GM12865 (cell line): ENCODE data around the gene TRAPPC12.

Experiments used
- DNase-seq: peaks from one replicate; pipeline ENCODE4 v3.0.0; 2010; ENCODE audit warnings: low read depth
- H3K4me3 ChIP-seq: 2 replicates; pipeline ENCODE4 v1.5.1; 2011; ENCODE audit warnings: mild to moderate bottlenecking, low read depth, low read length, control low read depth
- TF ChIP-seq, protein P1 (sequence below): IDR thresholded peaks from 2 replicates; pipeline ENCODE4 v1.5.1; 2011; ENCODE audit warnings: low read length, control low read depth, low read depth, inconsistent platforms; ENCODE audit not compliant: insufficient read depth; ENCODE audit errors: missing control alignments

Gene TRAPPC12

DNA sequence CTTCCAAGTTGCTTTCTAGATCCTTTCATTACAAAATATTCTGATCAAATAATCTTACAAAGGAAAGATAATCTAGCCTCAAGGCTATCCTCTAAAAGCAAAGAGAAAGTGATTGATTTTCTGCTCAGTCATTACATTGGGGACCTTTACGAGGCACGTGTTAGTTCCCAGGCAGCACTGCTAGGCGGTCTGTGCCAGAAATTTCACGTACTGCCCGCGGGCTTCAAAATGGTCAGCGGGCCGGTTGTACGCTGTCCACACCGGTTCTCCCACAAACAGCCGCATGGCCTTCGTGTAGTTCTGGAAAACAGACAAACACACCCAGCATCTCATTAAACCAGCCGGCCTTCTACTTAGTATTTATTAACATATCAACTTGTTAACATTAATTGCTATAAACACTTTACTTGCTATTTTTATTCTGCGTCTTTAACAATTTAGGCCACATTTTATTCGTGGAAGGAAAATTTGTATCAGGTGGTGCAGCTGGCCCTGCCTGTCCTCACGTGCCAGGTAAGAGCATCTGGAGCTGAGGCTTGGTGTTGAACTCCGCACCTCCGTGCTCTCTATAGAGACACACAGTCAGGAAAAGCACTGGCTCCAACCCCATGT lies 119.4 kb downstream of the TRAPPC12 start:
- TF ChIP-seq, protein P1, sequence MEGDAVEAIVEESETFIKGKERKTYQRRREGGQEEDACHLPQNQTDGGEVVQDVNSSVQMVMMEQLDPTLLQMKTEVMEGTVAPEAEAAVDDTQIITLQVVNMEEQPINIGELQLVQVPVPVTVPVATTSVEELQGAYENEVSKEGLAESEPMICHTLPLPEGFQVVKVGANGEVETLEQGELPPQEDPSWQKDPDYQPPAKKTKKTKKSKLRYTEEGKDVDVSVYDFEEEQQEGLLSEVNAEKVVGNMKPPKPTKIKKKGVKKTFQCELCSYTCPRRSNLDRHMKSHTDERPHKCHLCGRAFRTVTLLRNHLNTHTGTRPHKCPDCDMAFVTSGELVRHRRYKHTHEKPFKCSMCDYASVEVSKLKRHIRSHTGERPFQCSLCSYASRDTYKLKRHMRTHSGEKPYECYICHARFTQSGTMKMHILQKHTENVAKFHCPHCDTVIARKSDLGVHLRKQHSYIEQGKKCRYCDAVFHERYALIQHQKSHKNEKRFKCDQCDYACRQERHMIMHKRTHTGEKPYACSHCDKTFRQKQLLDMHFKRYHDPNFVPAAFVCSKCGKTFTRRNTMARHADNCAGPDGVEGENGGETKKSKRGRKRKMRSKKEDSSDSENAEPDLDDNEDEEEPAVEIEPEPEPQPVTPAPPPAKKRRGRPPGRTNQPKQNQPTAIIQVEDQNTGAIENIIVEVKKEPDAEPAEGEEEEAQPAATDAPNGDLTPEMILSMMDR = no peak
- DNase-seq = no peak
- no peak overlapping the region for H3K4me3 ChIP-seq

DNA sequence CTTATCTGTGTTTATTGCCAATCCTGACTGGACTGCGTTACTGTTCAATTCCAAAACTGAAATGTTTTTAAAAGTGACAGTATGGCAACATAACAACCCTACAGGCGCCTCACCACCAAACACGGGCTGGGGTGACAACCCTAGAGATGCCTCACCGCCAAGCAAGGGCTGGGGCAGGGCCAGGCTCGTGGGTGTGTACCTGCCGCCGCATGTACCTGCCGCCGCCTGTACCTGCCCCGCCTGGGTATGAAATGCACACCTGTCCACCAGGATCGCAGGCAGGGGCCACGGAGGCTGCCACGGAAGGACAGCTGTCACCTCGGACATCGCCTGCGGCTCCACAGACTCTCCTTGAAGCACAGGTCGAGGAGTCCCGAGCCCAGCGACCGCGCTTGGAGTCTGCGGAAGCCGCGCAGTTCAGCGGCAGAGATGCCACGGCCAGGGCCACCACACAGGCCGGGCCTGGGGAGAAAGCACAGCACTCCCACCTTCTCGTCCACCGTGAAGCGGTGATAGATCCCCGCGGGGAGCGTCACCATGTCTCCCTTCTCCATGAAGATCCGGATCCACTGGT lies 120.9 kb downstream of the TRAPPC12 start:
- TF ChIP-seq, protein P1 = no peak
- H3K4me3 ChIP-seq = no peak overlapping the region
- DNase-seq = no peak

DNA sequence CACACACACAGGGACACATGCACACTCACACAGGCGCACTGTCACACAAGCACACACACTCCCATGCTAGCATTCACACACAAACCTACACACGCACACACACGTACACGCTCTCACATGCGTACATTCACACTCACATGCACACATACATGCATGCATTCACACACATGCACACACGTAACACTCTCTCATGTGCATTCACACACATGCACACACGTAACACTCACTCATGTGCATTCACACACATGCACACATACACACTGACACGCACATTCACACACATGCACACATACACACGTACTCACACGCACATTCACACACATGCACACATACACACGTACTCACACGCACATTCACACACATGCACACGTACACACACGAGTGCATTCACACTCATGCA lies 123.6 kb downstream of the TRAPPC12 start:
- no peak for DNase-seq
- TF ChIP-seq, protein P1 = no peak
- no peak overlapping the region for H3K4me3 ChIP-seq

GRCh38 chr2:3503483-3503882 lies 124.0 kb downstream of the TRAPPC12 start:
- no peak for DNase-seq
- TF ChIP-seq, protein P1 = no peak
- H3K4me3 ChIP-seq = no peak overlapping the region

- TF ChIP-seq, protein P1 = no peak
- H3K4me3 ChIP-seq = no peak overlapping the region
- DNase-seq = no peak
These were observed 125.2 kb downstream of the TRAPPC12 start for GRCh38 chr2:3504741-3505140.

DNA sequence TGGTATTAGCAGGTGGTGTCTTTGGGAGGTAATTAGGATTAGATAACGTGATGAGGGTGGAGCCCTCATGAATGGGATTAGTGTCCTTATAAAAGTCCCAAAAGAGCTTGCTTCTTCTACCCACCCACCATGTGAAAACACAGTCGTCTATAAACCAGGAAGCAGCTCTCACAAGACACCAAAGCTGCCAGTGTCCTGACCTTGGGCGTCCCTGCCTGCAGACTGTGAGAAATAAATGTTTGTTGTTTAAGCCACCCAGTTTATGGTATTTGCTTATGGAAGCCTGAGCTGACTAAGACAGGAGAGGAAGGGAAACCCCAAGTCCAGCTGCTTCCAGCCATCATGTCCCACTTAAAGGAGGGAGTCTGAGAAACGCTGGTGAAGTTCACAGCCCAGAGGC lies 126.3 kb downstream of the TRAPPC12 start:
- TF ChIP-seq, protein P1 = no peak
- no peak overlapping the region for H3K4me3 ChIP-seq
- DNase-seq = peak; percentile 64

DNA sequence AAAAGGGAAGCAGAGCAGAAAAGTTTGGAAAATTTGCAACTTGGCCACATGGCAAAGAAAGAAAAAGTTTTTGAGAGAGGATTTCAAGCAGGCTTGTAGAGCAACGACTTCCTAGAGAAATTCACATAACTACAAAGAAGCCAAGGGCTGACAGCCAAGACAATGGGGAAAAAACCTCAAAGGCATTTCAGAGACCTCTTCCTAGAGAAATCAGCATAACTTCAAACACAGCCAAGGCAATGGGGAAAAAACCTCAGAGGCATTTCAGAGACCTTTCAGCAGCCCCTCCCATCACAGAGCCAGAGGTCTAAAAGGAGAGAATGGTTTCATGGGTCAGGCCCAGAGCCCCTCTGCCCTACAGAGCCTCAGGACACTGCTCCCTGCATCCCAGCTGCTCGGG lies 132.6 kb downstream of the TRAPPC12 start:
- TF ChIP-seq, protein P1 = no peak
- H3K4me3 ChIP-seq = no peak overlapping the region
- DNase-seq = no peak
